Measurements from ENCODE around the gene SEZ6L.

The SEZ6L gene

GRCh38 chr22:26182723-26183122 lies 13.5 kb downstream of the SEZ6L start:
- no peak for DNase-seq

GRCh38 chr22:26185190-26185589 lies 15.9 kb downstream of the SEZ6L start:
- no peak for DNase-seq

- DNase-seq, result no peak
These were observed 19.1 kb downstream of the SEZ6L start for GRCh38 chr22:26188341-26188740.

GRCh38 chr22:26194313-26194712 lies 25.1 kb downstream of the SEZ6L start:
- DNase-seq, result no peak

GRCh38 chr22:26194877-26195276 lies 25.6 kb downstream of the SEZ6L start:
- no peak for DNase-seq

GRCh38 chr22:26196657-26197056 lies 27.4 kb downstream of the SEZ6L start:
- DNase-seq, result no peak

- no peak for DNase-seq
These were observed 28.2 kb downstream of the SEZ6L start for GRCh38 chr22:26197425-26197824.

GRCh38 chr22:26199665-26200064 lies 30.4 kb downstream of the SEZ6L start:
- no peak for DNase-seq

GRCh38 chr22:26202280-26202924 lies 33.1 kb downstream of the SEZ6L start:
- DNase-seq, result no peak

- DNase-seq, result no peak
These were observed 36.2 kb downstream of the SEZ6L start for GRCh38 chr22:26205494-26205893.

GRCh38 chr22:26210334-26210733 lies 41.1 kb downstream of the SEZ6L start:
- no peak for DNase-seq

- DNase-seq, result no peak
These were observed 44.6 kb downstream of the SEZ6L start for GRCh38 chr22:26213826-26214225.

- no peak for DNase-seq
These were observed 45.2 kb downstream of the SEZ6L start for GRCh38 chr22:26214466-26214865.

- DNase-seq, result no peak
These were observed 46.5 kb downstream of the SEZ6L start for GRCh38 chr22:26215736-26216135.

- no peak for DNase-seq
These were observed 55.9 kb downstream of the SEZ6L start for GRCh38 chr22:26225207-26225606.

GRCh38 chr22:26226538-26227297 lies 57.5 kb downstream of the SEZ6L start:
- DNase-seq, result no peak

- no peak for DNase-seq
These were observed 60.6 kb downstream of the SEZ6L start for GRCh38 chr22:26229910-26230309.

- DNase-seq, result no peak
These were observed 65.0 kb downstream of the SEZ6L start for GRCh38 chr22:26234296-26234695.

- no peak for DNase-seq
These were observed 66.7 kb downstream of the SEZ6L start for GRCh38 chr22:26235792-26236487.

- no peak for DNase-seq
These were observed 67.7 kb downstream of the SEZ6L start for GRCh38 chr22:26236991-26237390.

GRCh38 chr22:26238596-26238995 lies 69.3 kb downstream of the SEZ6L start:
- DNase-seq, result no peak

GRCh38 chr22:26239581-26239980 lies 70.3 kb downstream of the SEZ6L start:
- DNase-seq, result no peak

GRCh38 chr22:26241361-26241760 lies 72.1 kb downstream of the SEZ6L start:
- no peak for DNase-seq

GRCh38 chr22:26245001-26245400 lies 75.7 kb downstream of the SEZ6L start:
- no peak for DNase-seq
